Body of pancreas (tissue), 4 donors: ENCODE results near the gene TMSB15B. TPM values are rescaled to one million over a fixed set of nuclear protein-coding genes. Genes with fewer than 3 reads are reported as not detected.
"Not testable (repeated sequence)": the region's sequence is repeated elsewhere in the genome, so short reads cannot be mapped to it uniquely, and the experiment has no call there.

Experiments
- ATAC-seq: fragments of 150-250 bp; one replicate; pipeline ENCODE4 v1.9.1; 2016
- DNase-seq, 4 donors: peaks; one replicate each; pipeline ENCODE4 v3.0.0-alpha.2; 2019
- H3K27ac ChIP-seq, 4 donors: fragments of 200-600 bp; sonication (generic); 1 replicate in 3 of 4; 2 replicates in 1 of 4; pipeline versions ENCODE4 v1.5.1 to v1.6.1; 2016 to 2019; ENCODE audit warnings: mild to moderate bottlenecking in 1 of 4, mixed read lengths in 1 of 4, moderate library complexity in 1 of 4
- H3K27me3 ChIP-seq, 2 donors: fragments of 200-600 bp; sonication (generic); one replicate each; pipeline ENCODE4 v1.6.0; 2016; ENCODE audit warnings: mild to moderate bottlenecking in 1 of 2
- H3K36me3 ChIP-seq, 2 donors: fragments of 200-600 bp; sonication (generic); replicated peaks in 1 of 2; 2 replicates each; pipeline ENCODE4 v1.5.1; 2016; ENCODE audit warnings: low read depth in 2 of 2; ENCODE audit not compliant: insufficient read depth in 1 of 2
- H3K4me1 ChIP-seq: fragments of 200-600 bp; sonication (generic); one replicate; pipeline ENCODE4 v1.6.0; 2016
- H3K4me3 ChIP-seq, 2 donors: fragments of 200-600 bp; sonication (generic); 1 replicate in 1 of 2; 2 replicates in 1 of 2; pipeline ENCODE4 v1.5.1; 2016 to 2019
- H3K9me3 ChIP-seq, 3 donors: fragments of 200-600 bp; sonication (generic); 1 replicate in 2 of 3; 2 replicates in 1 of 3; pipeline ENCODE4 v1.5.1; 2016
- POLR2A ChIP-seq, 3 donors: fragments of 450-650 bp; IDR thresholded peaks; one replicate each; pipeline ENCODE4 v1.6.1; 2016; ENCODE audit warnings: antibody characterized with exemption in 3 of 3, mild to moderate bottlenecking in 2 of 3
- WGBS, 2 donors: methylation state at CpG; one replicate each; pipeline ENCODE4 v1.1.5; 2017; 5-methylcytosine and 5-hydroxymethylcytosine counted together
- intact Hi-C: fragments of 100-400 bp; cut with DNase I; formaldehyde crosslinking; loops from one replicate; pipeline ENCODE4 v1.15.1; 2023
- total RNA-seq, 2 donors: library from RNA; depleted of rRNA; stranded (reverse); fragments of >200 nt; gene quantifications; one replicate each; pipeline ENCODE4 v1.1.0, GENCODE V29; 2016
- TF ChIP-seq, protein P1 (sequence below), 7 experiments: fragments of 450-650 bp in 4 of 7; fragments of 200-600 bp in 3 of 7; sonication (generic) in 3 of 7; IDR thresholded peaks; one replicate each; pipeline ENCODE4 v1.5.1; 2016 to 2019; ENCODE audit warnings: antibody characterized with exemption in 7 of 7

The TMSB15B gene
- total RNA-seq, 2 donors from 2014 or later: 0.33 to 3.6 TPM

DNA sequence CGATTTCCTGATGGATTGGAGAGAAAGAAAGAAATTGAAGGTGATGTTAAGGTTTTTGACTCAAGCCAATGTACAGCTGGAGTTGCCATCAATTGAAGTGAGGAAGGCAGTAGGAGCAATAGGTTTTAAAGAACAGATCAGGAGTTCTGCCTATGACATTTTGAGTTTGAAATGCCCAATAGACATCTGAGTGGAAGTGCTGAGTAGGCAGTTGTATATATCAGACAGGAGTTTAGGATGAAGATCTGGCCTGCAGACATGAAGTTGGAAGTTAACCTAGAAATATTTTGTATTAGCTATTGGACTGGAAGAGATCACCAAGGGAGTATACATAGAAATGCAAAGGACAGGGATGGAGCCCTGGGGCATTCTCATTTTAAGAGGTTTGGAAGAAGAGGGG lies 12.9 kb upstream of the TMSB15B start:
- Histone ChIP-seq H3K4me3 (no peak overlapping the region), H3K27ac (no peak overlapping the region), H3K9me3 (no peaks in the 10 kb centered on the region), H3K4me1 (no peaks in the 10 kb centered on the region), H3K27me3 (no peaks in the 10 kb centered on the region), H3K36me3 (no peaks in the 10 kb centered on the region)
- ATAC-seq (no peak), DNase-seq (no peak)
- intact Hi-C loops: no loop called here
- 8 to 44% methylated on average over 1 of the region's 1 CpG for WGBS, 2 donors
- no peak for TF ChIP-seq POLR2A (IDR thresholded peaks at IDR 0.05)
- TF ChIP-seq, protein P1, sequence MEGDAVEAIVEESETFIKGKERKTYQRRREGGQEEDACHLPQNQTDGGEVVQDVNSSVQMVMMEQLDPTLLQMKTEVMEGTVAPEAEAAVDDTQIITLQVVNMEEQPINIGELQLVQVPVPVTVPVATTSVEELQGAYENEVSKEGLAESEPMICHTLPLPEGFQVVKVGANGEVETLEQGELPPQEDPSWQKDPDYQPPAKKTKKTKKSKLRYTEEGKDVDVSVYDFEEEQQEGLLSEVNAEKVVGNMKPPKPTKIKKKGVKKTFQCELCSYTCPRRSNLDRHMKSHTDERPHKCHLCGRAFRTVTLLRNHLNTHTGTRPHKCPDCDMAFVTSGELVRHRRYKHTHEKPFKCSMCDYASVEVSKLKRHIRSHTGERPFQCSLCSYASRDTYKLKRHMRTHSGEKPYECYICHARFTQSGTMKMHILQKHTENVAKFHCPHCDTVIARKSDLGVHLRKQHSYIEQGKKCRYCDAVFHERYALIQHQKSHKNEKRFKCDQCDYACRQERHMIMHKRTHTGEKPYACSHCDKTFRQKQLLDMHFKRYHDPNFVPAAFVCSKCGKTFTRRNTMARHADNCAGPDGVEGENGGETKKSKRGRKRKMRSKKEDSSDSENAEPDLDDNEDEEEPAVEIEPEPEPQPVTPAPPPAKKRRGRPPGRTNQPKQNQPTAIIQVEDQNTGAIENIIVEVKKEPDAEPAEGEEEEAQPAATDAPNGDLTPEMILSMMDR (IDR thresholded peaks at IDR 0.05): no peak

DNA sequence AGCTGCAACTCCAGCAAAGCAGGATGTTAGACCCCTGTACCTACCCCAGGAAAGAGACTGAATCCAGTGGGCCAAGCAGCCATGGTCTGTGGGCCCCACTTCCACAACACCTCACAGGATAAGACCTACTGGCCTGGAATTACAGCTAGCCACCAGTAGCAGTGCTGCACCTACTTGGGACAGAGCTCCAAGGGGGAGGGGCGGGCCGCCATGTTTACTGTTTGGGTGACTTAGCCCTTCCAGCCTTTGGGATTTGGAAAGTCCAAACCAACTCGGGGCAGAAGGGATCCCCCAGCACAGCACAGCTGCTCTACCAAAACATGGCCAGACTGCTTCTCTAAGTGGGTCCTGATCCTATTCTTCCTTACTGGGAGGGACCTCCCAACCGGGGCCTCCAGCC lies 9.1 kb upstream of the TMSB15B start:
- no peak overlapping the region for H3K27ac ChIP-seq
- H3K9me3 ChIP-seq: no peaks in the 10 kb centered on the region
- no peak for ATAC-seq
- TF ChIP-seq, protein P1 (IDR thresholded peaks at IDR 0.05): no peak
- no peak for TF ChIP-seq POLR2A (IDR thresholded peaks at IDR 0.05)
- H3K4me1 ChIP-seq: no peaks in the 10 kb centered on the region
- no peak for DNase-seq
- H3K36me3 ChIP-seq: no peaks in the 10 kb centered on the region
- no peak overlapping the region for H3K4me3 ChIP-seq
- no peaks in the 10 kb centered on the region for H3K27me3 ChIP-seq
- WGBS, 2 donors: no CpG with 5 or more reads among the region's 4 CpGs
- intact Hi-C loops: no loop called here

DNA sequence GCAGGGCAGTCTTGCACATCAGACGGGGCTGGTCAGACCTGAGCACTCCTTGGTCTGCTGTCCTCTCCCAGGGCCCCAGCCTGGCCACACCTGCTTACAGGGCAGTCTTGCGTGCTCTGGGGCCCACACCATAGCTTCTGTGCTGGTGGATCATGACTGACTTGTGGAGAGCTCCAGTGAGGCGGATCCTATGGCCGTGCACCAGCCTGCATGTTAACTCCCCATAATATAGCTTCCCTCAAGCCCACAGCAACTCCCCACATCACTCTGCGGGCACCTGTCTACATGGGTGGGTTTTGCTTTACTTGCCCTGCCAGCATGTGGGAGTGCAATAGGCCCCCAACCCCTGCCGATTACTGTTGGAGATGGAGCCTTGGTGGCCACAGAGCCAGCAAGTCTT lies 8.2 kb upstream of the TMSB15B start:
- ATAC-seq (no peak), DNase-seq (no peak)
- no peaks in the 10 kb centered on the region for H3K27me3 ChIP-seq
- no peaks in the 10 kb centered on the region for H3K36me3 ChIP-seq
- H3K27ac ChIP-seq: no peak overlapping the region
- no peaks in the 10 kb centered on the region for H3K4me1 ChIP-seq
- intact Hi-C loops: no loop called here
- 90% methylated on average over 2 of the region's 6 CpGs; no CpG with 5 or more reads in 1 of the 2 donors for WGBS, 2 donors
- H3K9me3 ChIP-seq: no peaks in the 10 kb centered on the region
- TF ChIP-seq, protein P1 (IDR thresholded peaks at IDR 0.05): no peak
- TF ChIP-seq POLR2A (IDR thresholded peaks at IDR 0.05): no peak
- no peak overlapping the region for H3K4me3 ChIP-seq

DNA sequence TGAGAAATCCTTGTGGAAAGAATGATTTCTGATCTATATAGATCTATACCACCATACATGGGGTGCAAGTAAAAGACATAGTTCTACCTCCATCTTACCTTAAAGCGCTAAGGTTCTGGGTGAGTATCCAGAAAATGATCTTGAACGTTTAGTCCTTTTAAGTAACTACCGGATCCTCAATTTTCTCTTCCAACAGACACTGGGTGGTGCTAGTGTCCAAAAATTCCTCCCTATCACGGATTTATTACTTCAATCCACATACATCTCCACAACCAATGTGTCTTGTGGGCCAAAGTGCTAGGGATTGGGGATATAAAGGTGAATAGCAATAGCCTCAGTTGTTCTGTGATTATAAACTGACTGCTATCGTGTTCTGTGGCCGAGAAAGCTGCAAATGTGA lies 1.8 kb upstream of the TMSB15B start:
- DNase-seq, H3K27ac ChIP-seq, H3K27me3 ChIP-seq, ATAC-seq, intact Hi-C loops, H3K36me3 ChIP-seq, H3K9me3 ChIP-seq, H3K4me1 ChIP-seq, H3K4me3 ChIP-seq: not testable (repeated sequence)
- no CpG with 5 or more reads among the region's 6 CpGs for WGBS, 2 donors

DNA sequence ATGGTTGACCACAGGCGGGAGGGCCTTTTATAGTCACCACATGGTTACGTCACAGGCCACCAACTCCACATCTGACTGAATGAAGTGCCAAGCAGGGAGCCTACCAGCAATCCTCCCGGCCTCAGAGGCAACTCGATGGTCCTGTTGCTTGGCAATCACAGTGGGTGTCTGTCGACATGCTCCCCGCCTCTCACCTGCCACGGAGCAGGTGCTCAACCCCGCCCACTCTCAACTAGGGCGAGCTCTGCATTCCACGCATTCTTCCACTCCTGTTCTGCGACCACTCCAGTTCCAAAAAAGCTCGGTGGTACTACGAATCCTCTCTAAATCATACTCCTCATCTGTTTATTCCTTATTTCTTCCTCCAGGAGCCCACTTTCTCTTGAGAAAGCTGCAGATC lies 21.1 kb downstream of the TMSB15B start:
- H3K4me3 ChIP-seq, H3K9me3 ChIP-seq, H3K36me3 ChIP-seq, H3K4me1 ChIP-seq, DNase-seq, intact Hi-C loops, H3K27me3 ChIP-seq, H3K27ac ChIP-seq, ATAC-seq: not testable (repeated sequence)
- no CpG with 5 or more reads among the region's 13 CpGs for WGBS, 2 donors

DNA sequence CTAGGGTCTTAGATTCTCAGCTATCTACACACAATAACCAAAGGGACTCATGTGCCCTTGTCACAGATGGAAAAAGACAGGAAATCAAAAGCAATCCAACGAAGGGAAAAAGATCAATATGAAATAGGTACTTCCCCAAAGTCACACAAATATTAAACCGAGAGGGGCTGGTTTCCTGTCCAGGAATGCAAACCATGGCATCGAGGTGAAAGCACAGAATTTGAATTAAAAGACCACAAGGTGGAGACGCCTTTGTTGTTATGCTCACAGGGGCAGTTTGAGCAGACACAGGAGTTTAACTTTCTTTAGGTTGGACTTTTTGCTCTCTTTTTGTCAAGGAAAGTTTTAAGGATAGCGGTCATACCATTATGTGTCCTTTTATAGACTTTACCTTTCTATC lies 36.8 kb downstream of the TMSB15B start:
- TF ChIP-seq POLR2A (IDR thresholded peaks at IDR 0.05): no peak
- TF ChIP-seq, protein P1 (IDR thresholded peaks at IDR 0.05): no peak
- H3K27ac ChIP-seq: no peak overlapping the region
- WGBS, 2 donors: 24 to 28% methylated on average over 5 of the region's 5 CpGs
- H3K4me1 ChIP-seq: no peaks in the 10 kb centered on the region
- no peak overlapping the region for H3K4me3 ChIP-seq
- H3K36me3 ChIP-seq: no peaks in the 10 kb centered on the region
- DNase-seq: no peak
- no peaks in the 10 kb centered on the region for H3K9me3 ChIP-seq
- ATAC-seq: no peak
- no peaks in the 10 kb centered on the region for H3K27me3 ChIP-seq
- intact Hi-C loops: no loop called here
